Progenitor cell of endocrine pancreas (in vitro differentiated cells): Measurements from ENCODE around the gene ZDHHC8. TPM values are rescaled to one million over a fixed set of nuclear protein-coding genes. Genes with fewer than 3 reads are reported as not detected.

ENCODE experiments used
- DNase-seq: peaks from one replicate; pipeline ENCODE4 v3.0.0; 2021; ENCODE audit warnings: low spot score; ENCODE audit not compliant: unreplicated experiment
- H3K27ac Mint-ChIP-seq: 2 replicates; pipeline ENCODE4 v1.8.0; 2021; ENCODE audit warnings: mild to moderate bottlenecking, moderate library complexity, mixed read lengths
- H3K27me3 Mint-ChIP-seq: 2 replicates; pipeline ENCODE4 v1.8.0; 2021; ENCODE audit warnings: mixed read lengths
- H3K36me3 Mint-ChIP-seq: 2 replicates; pipeline ENCODE4 v1.8.0; 2022; ENCODE audit warnings: mixed read lengths; ENCODE audit not compliant: insufficient read depth
- H3K4me1 Mint-ChIP-seq: 2 replicates; pipeline ENCODE4 v1.8.0; 2021; ENCODE audit warnings: low read depth, mixed read lengths
- H3K4me3 Mint-ChIP-seq: 2 replicates; pipeline ENCODE4 v1.8.0; 2021; ENCODE audit warnings: low read depth, mild to moderate bottlenecking, moderate library complexity, mixed read lengths
- H3K9me3 Mint-ChIP-seq: 2 replicates; pipeline ENCODE4 v1.8.0; 2021; ENCODE audit warnings: low read depth, mixed read lengths
- total RNA-seq: library from RNA; stranded (reverse); gene quantifications from 2 replicates; pipeline ENCODE4 v1.2.1, GENCODE V29; 2021
- TF ChIP-seq, protein P1 (sequence below): fragments of 200-600 bp; sonication (generic); IDR thresholded peaks from one replicate; pipeline ENCODE4 v1.5.0; 2021; ENCODE audit warnings: antibody characterized with exemption, mild to moderate bottlenecking; ENCODE audit not compliant: unreplicated experiment

ZDHHC8 gene
- total RNA-seq, 1 donor from 2014 or later, result 82.1 TPM

DNA sequence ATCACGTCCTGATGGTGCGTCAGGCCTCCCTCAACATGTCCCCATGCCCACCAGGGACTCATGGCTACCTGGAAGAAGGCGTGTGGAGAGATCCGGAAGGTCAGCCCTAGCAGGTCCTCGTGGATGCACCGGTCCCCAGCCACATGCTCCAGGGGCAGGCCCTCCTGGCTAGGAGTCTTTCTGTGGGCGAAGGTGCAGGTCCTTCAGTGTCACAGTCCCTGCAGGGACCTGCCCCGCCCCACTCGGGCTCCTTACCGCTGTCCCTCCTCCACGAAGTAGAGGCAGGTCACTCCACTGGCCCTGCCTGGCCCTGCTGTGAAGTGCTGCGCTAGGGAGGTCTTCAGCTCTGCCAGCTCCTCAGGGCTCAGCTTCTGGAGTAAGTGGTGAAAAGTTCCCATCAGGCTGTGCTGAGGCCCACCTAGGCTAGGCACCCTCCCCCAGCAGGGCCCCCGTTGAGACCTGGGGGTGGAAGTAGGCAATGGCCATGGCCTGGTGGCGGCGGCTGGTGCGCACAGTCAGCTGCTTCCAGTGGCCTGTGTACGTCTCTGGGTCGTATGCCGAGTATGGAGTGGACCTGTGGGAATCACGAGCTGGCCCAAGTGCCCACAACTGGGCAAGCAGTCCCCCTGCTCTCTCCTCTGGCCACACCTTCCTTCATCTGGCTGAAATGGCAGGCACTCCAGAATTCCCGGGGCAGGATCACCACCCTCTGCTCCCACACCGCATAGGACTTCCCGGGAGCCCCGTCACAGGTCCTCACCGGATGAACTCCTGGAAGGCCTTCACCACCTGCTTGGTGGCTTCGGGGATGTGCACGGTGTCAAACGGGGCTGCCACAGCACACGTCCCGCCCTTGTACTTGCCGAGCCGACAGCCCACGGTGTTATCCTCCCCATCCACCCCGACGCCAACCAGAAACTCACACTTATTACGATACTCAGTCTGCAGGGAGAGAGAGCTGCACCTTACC lies 16.8 kb upstream of the ZDHHC8 start:
- Mint-ChIP-seq H3K27me3 (no peaks in the 10 kb centered on the region), H3K36me3 (peaks cover 4% of the 10 kb centered on the region), H3K27ac (peak overlapping the region; percentile 84), H3K4me1 (peaks cover 12% of the 10 kb centered on the region), H3K9me3 (no peaks in the 10 kb centered on the region), H3K4me3 (peak overlapping the region; percentile 27)
- TF ChIP-seq, protein P1, sequence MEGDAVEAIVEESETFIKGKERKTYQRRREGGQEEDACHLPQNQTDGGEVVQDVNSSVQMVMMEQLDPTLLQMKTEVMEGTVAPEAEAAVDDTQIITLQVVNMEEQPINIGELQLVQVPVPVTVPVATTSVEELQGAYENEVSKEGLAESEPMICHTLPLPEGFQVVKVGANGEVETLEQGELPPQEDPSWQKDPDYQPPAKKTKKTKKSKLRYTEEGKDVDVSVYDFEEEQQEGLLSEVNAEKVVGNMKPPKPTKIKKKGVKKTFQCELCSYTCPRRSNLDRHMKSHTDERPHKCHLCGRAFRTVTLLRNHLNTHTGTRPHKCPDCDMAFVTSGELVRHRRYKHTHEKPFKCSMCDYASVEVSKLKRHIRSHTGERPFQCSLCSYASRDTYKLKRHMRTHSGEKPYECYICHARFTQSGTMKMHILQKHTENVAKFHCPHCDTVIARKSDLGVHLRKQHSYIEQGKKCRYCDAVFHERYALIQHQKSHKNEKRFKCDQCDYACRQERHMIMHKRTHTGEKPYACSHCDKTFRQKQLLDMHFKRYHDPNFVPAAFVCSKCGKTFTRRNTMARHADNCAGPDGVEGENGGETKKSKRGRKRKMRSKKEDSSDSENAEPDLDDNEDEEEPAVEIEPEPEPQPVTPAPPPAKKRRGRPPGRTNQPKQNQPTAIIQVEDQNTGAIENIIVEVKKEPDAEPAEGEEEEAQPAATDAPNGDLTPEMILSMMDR, result no peak
- no peak for DNase-seq

GRCh38 chr22:20115691-20116375 lies 15.8 kb upstream of the ZDHHC8 start, which contains the start of gene RANBP1:
TSS of gene RANBP1 (plus strand) at chr22:20116104. CDS start at chr22:20116185, 81 bp downstream.
- DNase-seq, result no peak
- peak within 1 kb of the TSS; percentile 87 for H3K27ac Mint-ChIP-seq
- peak within 1 kb of the TSS; percentile 85 for H3K4me3 Mint-ChIP-seq
- H3K9me3 Mint-ChIP-seq, result no peaks in the 10 kb centered on the region
- TF ChIP-seq, protein P1, result no peak
- peaks cover 4% of the 10 kb centered on the region for H3K36me3 Mint-ChIP-seq
- H3K27me3 Mint-ChIP-seq, result no peaks in the 10 kb centered on the region
- H3K4me1 Mint-ChIP-seq, result peaks cover 12% of the 10 kb centered on the region

DNA sequence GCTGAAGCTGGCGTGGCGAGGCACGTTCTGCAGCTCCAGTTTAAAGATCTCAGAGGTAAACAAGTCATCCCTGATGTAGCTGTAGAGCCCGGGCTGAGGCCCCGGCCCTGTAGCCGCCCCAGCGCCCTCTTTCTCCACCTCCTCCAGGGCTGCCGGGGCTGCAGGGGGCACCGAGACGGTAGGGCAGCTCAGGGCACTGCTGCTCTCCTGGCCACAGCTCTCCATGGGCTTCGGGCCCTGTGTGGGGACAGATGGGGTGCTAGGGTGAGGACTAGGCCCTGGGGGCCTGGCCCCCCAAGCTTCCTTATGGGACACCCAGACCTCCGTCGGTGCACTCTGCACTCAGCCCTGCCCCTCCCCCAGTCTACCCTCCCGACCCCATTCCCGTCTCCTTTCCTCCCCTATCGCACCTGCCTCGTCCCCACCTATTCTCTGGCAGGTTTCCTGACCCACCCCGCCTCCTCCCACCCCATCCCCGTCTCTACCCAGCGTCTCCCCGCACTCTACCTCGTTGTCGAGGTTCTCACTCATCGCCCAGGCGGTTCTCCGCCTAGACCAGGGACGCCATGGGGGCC lies 15.1 kb upstream of the ZDHHC8 start:
- H3K36me3 Mint-ChIP-seq, result peaks cover 4% of the 10 kb centered on the region
- peak overlapping the region; percentile 85 for H3K4me3 Mint-ChIP-seq
- DNase-seq, result no peak
- H3K27ac Mint-ChIP-seq, result peak overlapping the region; percentile 87
- H3K4me1 Mint-ChIP-seq, result peaks cover 12% of the 10 kb centered on the region
- H3K9me3 Mint-ChIP-seq, result no peaks in the 10 kb centered on the region
- TF ChIP-seq, protein P1, result no peak
- no peaks in the 10 kb centered on the region for H3K27me3 Mint-ChIP-seq

DNA sequence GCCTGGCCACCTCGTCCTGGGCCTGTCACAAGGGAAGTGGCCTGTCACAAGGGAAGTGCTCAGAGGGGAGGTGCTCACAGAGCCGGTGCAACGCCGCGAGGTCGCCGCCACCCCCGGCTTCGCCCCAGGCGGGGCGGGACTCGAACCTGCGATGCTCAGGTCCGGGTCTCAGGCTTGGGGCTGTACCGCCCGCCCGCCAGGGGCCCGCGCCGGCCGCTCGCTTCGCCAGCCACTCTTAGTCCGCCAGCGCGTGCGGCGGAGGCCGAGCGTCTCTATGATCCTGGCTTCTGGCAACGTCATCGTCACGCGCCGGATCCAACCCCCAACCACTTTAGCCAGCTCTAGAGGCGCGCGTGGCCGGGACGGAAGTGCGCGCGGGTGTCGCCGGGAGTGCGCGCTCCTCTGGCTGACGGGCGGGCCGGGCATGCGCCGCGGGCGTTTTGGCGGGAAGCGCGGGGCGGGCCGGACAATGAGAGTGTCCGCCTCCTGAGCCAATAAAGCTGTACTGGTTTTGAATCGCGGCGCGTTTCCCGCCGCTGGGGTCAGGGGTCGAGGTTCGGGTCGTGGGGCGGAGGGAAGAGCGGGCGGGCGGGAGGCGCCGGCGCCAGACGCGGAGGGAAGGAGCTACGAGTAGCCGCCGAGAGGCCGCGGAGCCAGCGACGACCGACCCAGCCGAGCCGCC lies 14.5 kb upstream of the ZDHHC8 start, which contains the start of gene TRMT2A:
Gene TRMT2A (minus strand): TSS at position 276 of the 682 bp plus-strand sequence. CDS start 320 bp downstream, outside the sequence.
- peak within 1 kb of the TSS; percentile 92 for H3K27ac Mint-ChIP-seq
- H3K27me3 Mint-ChIP-seq, result no peaks in the 10 kb centered on the region
- no peaks in the 10 kb centered on the region for H3K9me3 Mint-ChIP-seq
- DNase-seq, result peak; percentile 97
- peaks cover 5% of the 10 kb centered on the region for H3K36me3 Mint-ChIP-seq
- peaks cover 12% of the 10 kb centered on the region for H3K4me1 Mint-ChIP-seq
- TF ChIP-seq, protein P1, result peak; percentile 14
- peak within 1 kb of the TSS; percentile 87 for H3K4me3 Mint-ChIP-seq
